ENCODE data around the gene PCDHGB6.
"Not testable (repeated sequence)": the region's sequence is repeated elsewhere in the genome, so short reads cannot be mapped to it uniquely, and the experiment has no call there.

PCDHGB6 gene

DNA sequence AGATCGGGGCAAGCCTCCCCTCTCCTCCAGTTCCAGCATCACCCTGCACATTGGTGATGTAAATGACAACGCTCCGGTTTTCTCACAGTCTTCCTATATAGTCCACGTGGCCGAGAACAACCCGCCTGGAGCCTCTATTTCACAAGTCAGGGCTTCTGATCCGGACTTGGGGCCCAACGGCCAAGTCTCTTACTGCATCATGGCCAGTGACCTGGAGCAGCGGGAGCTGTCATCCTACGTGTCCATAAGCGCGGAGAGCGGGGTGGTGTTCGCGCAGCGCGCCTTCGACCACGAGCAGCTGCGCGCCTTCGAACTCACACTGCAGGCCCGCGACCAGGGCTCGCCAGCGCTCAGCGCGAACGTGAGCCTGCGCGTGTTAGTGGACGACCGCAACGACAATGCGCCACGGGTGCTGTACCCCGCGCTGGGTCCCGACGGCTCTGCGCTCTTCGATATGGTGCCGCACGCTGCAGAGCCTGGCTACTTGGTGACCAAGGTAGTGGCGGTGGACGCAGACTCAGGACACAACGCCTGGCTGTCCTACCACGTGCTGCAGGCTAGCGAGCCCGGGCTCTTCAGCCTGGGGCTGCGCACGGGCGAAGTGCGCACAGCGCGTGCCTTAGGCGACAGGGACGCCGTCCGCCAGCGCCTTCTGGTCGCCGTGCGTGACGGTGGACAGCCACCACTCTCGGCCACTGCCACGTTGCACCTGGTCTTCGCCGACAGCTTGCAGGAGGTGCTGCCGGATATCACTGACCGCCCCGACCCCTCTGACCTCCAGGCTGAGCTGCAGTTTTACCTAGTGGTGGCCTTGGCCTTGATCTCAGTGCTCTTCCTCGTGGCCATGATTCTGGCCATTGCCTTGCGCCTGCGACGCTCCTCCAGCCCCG, 18.4 kb upstream of the PCDHGB6 start:
- in situ Hi-C loops (cut with MboI; ENCODE audit: low sequenced_read_pairs, unreplicated experiment), result no loop called here
- DNase-seq (ENCODE audit: low spot score), result no peak
- TF ChIP-seq, protein P1, sequence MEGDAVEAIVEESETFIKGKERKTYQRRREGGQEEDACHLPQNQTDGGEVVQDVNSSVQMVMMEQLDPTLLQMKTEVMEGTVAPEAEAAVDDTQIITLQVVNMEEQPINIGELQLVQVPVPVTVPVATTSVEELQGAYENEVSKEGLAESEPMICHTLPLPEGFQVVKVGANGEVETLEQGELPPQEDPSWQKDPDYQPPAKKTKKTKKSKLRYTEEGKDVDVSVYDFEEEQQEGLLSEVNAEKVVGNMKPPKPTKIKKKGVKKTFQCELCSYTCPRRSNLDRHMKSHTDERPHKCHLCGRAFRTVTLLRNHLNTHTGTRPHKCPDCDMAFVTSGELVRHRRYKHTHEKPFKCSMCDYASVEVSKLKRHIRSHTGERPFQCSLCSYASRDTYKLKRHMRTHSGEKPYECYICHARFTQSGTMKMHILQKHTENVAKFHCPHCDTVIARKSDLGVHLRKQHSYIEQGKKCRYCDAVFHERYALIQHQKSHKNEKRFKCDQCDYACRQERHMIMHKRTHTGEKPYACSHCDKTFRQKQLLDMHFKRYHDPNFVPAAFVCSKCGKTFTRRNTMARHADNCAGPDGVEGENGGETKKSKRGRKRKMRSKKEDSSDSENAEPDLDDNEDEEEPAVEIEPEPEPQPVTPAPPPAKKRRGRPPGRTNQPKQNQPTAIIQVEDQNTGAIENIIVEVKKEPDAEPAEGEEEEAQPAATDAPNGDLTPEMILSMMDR (IDR thresholded peaks at IDR 0.05; ENCODE audit: borderline replicate concordance, control extremely low read depth, extremely low read depth, insufficient read depth, missing control alignments), result no peak

DNA sequence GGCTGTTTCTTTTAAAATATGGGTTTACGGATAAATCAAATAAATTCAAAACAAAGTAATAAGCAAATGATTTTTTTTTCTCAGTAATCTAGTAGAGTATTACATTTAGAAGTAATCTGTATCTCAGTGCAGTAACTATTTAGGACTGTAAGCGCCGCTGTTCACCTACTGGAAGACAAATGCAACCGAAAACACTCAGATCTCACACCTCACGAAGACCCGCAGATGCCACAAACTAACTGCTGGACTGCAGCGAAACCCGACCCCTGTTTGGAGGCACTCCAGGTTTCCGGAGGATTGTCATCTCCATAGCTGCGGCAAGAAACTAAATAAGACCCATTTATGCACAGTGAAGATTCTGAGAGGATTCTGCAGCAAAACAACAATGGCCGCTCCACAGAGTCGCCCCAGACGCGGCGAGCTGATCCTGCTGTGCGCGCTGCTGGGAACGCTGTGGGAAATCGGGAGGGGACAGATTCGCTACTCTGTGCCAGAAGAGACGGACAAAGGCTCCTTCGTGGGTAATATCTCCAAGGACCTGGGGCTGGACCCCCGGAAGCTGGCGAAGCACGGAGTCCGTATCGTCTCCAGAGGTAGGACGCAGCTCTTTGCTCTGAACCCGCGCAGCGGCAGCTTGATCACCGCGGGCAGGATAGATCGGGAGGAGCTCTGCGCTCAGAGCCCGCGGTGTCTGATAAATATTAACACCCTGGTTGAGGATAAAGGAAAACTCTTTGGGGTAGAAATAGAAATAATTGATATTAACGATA, 15.2 kb upstream of the PCDHGB6 start, which contains the start of gene PCDHGA8:
PCDHGA8 (plus strand) TSS at position 205 of the 770 bp plus-strand sequence; CDS start at position 386, 181 bp downstream.
- DNase-seq (ENCODE audit: low spot score), result no peak
- TF ChIP-seq, protein P1 (IDR thresholded peaks at IDR 0.05; ENCODE audit: borderline replicate concordance, control extremely low read depth, extremely low read depth, insufficient read depth, missing control alignments), result no peak
- in situ Hi-C loops (cut with MboI; ENCODE audit: low sequenced_read_pairs, unreplicated experiment), result no loop called here

DNA sequence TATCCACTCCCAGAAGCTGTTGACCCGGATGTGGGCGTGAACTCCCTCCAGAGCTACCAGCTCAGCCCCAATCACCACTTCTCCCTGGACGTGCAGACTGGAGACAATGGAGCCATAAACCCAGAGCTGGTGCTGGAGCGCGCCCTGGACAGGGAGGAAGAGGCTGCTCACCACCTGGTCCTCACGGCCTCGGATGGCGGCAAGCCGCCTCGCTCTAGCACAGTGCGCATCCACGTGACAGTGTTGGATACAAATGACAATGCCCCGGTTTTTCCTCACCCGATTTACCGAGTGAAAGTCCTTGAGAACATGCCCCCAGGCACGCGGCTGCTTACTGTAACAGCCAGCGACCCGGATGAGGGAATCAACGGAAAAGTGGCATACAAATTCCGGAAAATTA, 14.6 kb upstream of the PCDHGB6 start:
- TF ChIP-seq, protein P1 (IDR thresholded peaks at IDR 0.05; ENCODE audit: borderline replicate concordance, control extremely low read depth, extremely low read depth, insufficient read depth, missing control alignments), result no peak
- no peak for DNase-seq (ENCODE audit: low spot score)
- in situ Hi-C loops (cut with MboI; ENCODE audit: low sequenced_read_pairs, unreplicated experiment), result no loop called here

DNA sequence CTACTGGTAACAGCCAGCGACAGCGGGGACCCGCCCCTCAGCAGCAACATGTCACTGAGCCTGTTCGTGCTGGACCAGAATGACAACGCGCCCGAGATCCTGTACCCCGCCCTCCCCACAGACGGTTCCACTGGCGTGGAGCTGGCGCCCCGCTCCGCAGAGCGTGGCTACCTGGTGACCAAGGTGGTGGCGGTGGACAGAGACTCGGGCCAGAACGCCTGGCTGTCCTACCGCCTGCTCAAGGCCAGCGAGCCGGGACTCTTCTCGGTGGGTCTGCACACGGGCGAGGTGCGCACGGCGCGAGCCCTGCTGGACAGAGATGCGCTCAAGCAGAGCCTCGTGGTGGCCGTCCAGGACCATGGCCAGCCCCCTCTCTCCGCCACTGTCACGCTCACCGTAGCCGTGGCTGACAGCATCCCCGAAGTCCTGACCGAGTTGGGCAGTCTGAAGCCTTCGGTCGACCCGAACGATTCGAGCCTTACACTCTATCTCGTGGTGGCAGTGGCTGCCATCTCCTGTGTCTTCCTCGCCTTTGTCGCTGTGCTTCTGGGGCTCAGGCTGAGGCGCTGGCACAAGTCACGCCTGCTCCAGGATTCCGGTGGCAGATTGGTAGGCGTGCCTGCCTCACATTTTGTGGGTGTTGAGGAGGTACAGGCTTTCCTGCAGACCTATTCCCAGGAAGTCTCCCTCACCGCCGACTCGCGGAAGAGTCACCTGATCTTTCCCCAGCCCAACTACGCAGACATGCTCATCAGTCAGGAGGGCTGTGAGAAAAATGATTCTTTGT, 13.2 kb upstream of the PCDHGB6 start:
- in situ Hi-C loops (cut with MboI; ENCODE audit: low sequenced_read_pairs, unreplicated experiment); DNase-seq (ENCODE audit: low spot score): not testable (repeated sequence)

DNA sequence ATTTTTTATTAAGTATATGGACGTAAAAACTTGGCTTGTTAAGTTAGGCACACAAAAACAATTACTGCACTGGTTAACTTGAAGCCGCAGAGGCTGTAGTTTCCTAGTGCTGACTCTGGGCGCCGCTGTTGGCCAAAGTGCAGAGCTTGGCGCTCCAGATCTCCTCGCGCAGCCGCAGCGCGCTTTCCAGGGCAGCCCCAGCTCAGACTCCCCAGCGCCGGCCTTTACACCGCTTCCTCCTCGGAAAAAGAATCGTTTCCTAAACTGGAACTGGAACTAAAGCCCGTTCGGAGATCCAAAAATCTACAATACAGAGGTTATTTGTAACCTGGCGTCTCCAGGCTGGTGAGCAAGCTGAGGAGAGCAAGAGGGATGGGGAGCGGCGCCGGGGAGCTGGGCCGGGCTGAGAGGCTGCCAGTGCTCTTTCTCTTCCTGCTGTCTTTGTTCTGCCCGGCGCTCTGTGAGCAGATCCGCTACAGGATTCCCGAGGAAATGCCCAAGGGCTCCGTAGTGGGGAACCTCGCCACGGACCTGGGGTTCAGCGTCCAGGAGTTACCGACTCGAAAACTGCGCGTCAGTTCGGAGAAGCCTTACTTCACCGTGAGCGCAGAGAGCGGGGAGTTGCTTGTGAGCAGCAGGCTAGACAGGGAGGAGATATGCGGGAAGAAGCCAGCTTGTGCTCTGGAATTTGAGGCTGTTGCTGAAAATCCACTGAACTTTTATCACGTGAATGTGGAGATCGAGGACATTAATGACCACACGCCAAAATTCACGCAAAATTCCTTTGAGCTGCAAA, 9.9 kb upstream of the PCDHGB6 start, which contains the start of gene PCDHGB5:
PCDHGB5 (plus strand) TSS at position 192 of the 796 bp plus-strand sequence; CDS start at position 373, 181 bp downstream.
- TF ChIP-seq, protein P1 (IDR thresholded peaks at IDR 0.05; ENCODE audit: borderline replicate concordance, control extremely low read depth, extremely low read depth, insufficient read depth, missing control alignments), result peak; percentile 73
- in situ Hi-C loops (cut with MboI; ENCODE audit: low sequenced_read_pairs, unreplicated experiment), result not testable (repeated sequence)
- peak; percentile 59 for DNase-seq (ENCODE audit: low spot score)

GRCh38 chr5:141398608-141399007, 9.2 kb upstream of the PCDHGB6 start:
- TF ChIP-seq, protein P1 (IDR thresholded peaks at IDR 0.05; ENCODE audit: borderline replicate concordance, control extremely low read depth, extremely low read depth, insufficient read depth, missing control alignments), result no peak
- DNase-seq (ENCODE audit: low spot score), result no peak
- in situ Hi-C loops (cut with MboI; ENCODE audit: low sequenced_read_pairs, unreplicated experiment), result no loop called here
